Measurements from ENCODE around the gene SLC9A1.
A peak's percentile ranks its signal among the peaks of the same experiment; 100 is the strongest.

SLC9A1 gene

GRCh38 chr1:27102707-27103468 is 52.0 kb downstream of the SLC9A1 start:
- DNase-seq (ENCODE audit: low spot score): peak; percentile 81

GRCh38 chr1:27102134-27102706 is 52.7 kb downstream of the SLC9A1 start:
- DNase-seq (ENCODE audit: low spot score): no peak

GRCh38 chr1:27101696-27102095 is 53.2 kb downstream of the SLC9A1 start:
- no peak for DNase-seq (ENCODE audit: low spot score)

- DNase-seq (ENCODE audit: low spot score): no peak
Observed at GRCh38 chr1:27101054-27101491, 53.9 kb downstream of the SLC9A1 start.

- DNase-seq (ENCODE audit: low spot score): no peak
Observed at GRCh38 chr1:27100335-27101053, 54.4 kb downstream of the SLC9A1 start.

- no peak for DNase-seq (ENCODE audit: low spot score)
Observed at GRCh38 chr1:27099587-27100334, 55.2 kb downstream of the SLC9A1 start.

- DNase-seq (ENCODE audit: low spot score): no peak
Observed at GRCh38 chr1:27099135-27099586, 55.8 kb downstream of the SLC9A1 start.

GRCh38 chr1:27098431-27099134 is 56.3 kb downstream of the SLC9A1 start:
- DNase-seq (ENCODE audit: low spot score): no peak

GRCh38 chr1:27097484-27097917 is 57.4 kb downstream of the SLC9A1 start:
- DNase-seq (ENCODE audit: low spot score): peak; percentile 78

GRCh38 chr1:27095576-27095975 is 59.3 kb downstream of the SLC9A1 start:
- DNase-seq (ENCODE audit: low spot score): no peak

- DNase-seq (ENCODE audit: low spot score): no peak
Observed at GRCh38 chr1:27092888-27093287, 62.0 kb downstream of the SLC9A1 start.

GRCh38 chr1:27090911-27091310 is 64.0 kb downstream of the SLC9A1 start:
- DNase-seq (ENCODE audit: low spot score): no peak

- no peak for DNase-seq (ENCODE audit: low spot score)
Observed at GRCh38 chr1:27087371-27088220, 67.3 kb downstream of the SLC9A1 start.

GRCh38 chr1:27086628-27087027 is 68.3 kb downstream of the SLC9A1 start:
- no peak for DNase-seq (ENCODE audit: low spot score)

GRCh38 chr1:27086026-27086425 is 68.9 kb downstream of the SLC9A1 start:
- no peak for DNase-seq (ENCODE audit: low spot score)

GRCh38 chr1:27084107-27084506 is 70.8 kb downstream of the SLC9A1 start:
- no peak for DNase-seq (ENCODE audit: low spot score)

- no peak for DNase-seq (ENCODE audit: low spot score)
Observed at GRCh38 chr1:27077968-27078367, 77.0 kb downstream of the SLC9A1 start.

- no peak for DNase-seq (ENCODE audit: low spot score)
Observed at GRCh38 chr1:27076803-27077202, 78.1 kb downstream of the SLC9A1 start.

- DNase-seq (ENCODE audit: low spot score): no peak
Observed at GRCh38 chr1:27074175-27074780, 80.6 kb downstream of the SLC9A1 start.

GRCh38 chr1:27071049-27071416 is 83.9 kb downstream of the SLC9A1 start:
- DNase-seq (ENCODE audit: low spot score): no peak
